Measurements from ENCODE around the gene RPL23.

DNA sequence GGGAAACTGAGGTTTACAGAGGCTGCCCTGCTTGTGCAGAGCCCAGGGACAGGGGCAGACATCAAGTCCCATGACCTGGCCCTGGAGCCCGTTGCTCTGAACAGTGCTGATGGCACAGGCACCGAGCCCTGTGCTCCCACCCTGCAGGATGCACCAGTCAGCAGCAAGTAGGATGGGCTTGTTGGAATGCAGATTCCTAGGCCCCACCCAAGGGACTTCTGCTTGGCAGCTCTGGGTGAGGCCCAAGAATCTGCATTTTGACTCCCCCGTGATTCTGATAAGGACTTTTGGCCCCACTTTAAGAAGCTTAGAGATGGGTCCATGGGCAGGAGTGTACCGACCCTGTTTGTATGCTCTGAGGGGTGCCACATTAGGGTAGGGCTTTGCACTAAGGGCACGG lies 39.6 kb upstream of the RPL23 start:
- no peak for TF ChIP-seq CTCF (conservative IDR thresholded peaks at IDR 0.05; ENCODE audit: low read depth, low read length)
- no peak for TF ChIP-seq EZH2 (IDR thresholded peaks at IDR 0.05; ENCODE audit: borderline replicate concordance, low read depth, low read length, poor library complexity, severe bottlenecking)

All from A673 (cell line).